Measurements from ENCODE around the gene GALNT7.

Gene GALNT7

GRCh38 chr4:173314715-173315114, 146.1 kb downstream of the GALNT7 start:
- no peak for DNase-seq

GRCh38 chr4:173316060-173316459, 147.4 kb downstream of the GALNT7 start:
- no peak for DNase-seq

GRCh38 chr4:173317004-173317403, 148.4 kb downstream of the GALNT7 start:
- DNase-seq = no peak

GRCh38 chr4:173318240-173318639, 149.6 kb downstream of the GALNT7 start:
- DNase-seq = no peak

- DNase-seq = peak; percentile 57
Observed at GRCh38 chr4:173318648-173319211, 150.1 kb downstream of the GALNT7 start.

GRCh38 chr4:173319696-173320095, 151.1 kb downstream of the GALNT7 start:
- no peak for DNase-seq

- no peak for DNase-seq
Observed at GRCh38 chr4:173325007-173325736, 156.6 kb downstream of the GALNT7 start.

- DNase-seq = no peak
Observed at GRCh38 chr4:173328236-173328901, 159.8 kb downstream of the GALNT7 start.

- no peak for DNase-seq
Observed at GRCh38 chr4:173330590-173330989, 162.0 kb downstream of the GALNT7 start.

GRCh38 chr4:173332021-173332487, 163.4 kb downstream of the GALNT7 start:
- peak; percentile 28 for DNase-seq

GRCh38 chr4:173332963-173333657, 164.5 kb downstream of the GALNT7 start:
- DNase-seq = peak; percentile 23

GRCh38 chr4:173333658-173334084, 165.1 kb downstream of the GALNT7 start:
- DNase-seq = peak; percentile 51

GRCh38 chr4:173334085-173334890, 165.7 kb downstream of the GALNT7 start, which contains the start of gene HMGB2:
Gene HMGB2, minus strand, starts transcription at chr4:173334358. Its CDS starts 709 bp downstream, at chr4:173333649.
- peak; percentile 100 for DNase-seq

GRCh38 chr4:173334891-173335752, 166.5 kb downstream of the GALNT7 start:
- DNase-seq = peak; percentile 45

- DNase-seq = no peak
Observed at GRCh38 chr4:173337463-173337862, 168.9 kb downstream of the GALNT7 start.

- no peak for DNase-seq
Observed at GRCh38 chr4:173343832-173344397, 175.3 kb downstream of the GALNT7 start.

GRCh38 chr4:173345648-173346047, 177.0 kb downstream of the GALNT7 start:
- no peak for DNase-seq

GRCh38 chr4:173346074-173346473, 177.5 kb downstream of the GALNT7 start:
- no peak for DNase-seq

- DNase-seq = no peak
Observed at GRCh38 chr4:173347467-173347866, 178.9 kb downstream of the GALNT7 start.

- DNase-seq = no peak
Observed at GRCh38 chr4:173357939-173358338, 189.3 kb downstream of the GALNT7 start.
